ENCODE measurements around the gene TPSB2.

Gene TPSB2

DNA sequence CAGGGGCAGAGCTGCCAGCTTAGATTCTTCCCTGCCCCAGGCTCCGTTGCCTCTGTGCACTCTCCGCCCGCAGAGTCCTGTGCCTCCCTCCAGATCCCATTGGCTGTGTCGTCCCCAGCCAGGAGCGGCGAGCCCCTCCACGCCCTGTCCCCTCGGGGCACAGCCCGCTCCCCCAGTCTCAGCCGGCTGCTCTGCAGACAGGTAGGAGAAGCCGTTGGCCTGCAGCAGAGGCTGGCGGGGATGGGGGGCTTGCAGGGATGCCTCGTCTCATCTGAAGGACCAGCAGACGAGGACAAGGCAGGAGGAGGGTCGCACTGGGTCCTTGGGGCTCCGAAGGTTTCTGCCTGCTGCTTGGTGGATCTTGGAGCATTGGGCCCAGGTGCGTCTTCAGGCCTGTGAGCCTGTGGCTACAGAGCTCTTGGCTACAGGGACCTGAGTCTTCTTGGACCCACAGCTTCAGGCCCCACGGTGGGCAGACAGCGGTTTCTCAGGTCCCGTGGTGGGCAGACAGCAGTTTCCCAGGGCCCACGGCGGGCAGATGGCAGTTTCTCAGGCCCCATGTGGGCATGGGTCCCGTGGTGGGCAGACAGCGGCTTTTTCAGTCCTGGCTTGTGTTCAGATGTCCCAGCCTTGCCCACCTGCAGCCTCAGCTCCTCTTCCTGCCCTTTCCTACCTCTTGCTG lies 10.9 kb downstream of the TPSB2 start:
- no peak for DNase-seq

DNA sequence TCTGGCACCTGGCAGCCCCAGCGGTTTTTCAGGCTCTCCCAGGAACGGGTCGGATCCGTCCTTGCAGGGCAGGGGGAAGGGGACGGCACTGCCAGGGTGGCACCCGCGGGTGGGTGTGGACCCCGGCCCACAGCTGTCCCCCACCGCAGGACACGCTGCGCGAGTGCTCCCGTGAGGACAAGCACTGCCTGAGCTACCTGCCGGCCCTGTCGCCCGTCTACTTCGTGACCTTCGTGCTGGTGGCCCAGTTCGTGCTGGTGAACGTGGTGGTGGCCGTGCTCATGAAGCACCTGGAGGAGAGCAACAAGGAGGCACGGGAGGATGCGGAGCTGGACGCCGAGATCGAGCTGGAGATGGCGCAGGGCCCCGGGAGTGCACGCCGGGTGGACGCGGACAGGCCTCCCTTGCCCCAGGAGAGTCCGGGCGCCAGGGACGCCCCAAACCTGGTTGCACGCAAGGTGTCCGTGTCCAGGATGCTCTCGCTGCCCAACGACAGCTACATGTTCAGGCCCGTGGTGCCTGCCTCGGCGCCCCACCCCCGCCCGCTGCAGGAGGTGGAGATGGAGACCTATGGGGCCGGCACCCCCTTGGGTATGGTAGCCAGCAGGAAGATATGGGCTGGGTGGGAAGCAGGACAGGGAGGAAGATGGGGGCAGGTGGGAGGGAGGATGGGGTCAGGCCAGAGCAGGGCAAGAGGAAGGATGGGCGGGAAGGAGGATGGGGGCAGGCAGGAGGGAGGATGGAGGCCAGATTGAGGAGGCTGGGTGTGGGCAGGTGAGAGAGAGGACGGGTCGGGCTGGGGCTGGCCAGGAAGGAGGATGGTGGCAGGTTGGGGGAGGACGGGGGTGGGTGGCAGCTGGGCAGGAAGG lies 11.7 kb downstream of the TPSB2 start:
- no peak for DNase-seq

DNA sequence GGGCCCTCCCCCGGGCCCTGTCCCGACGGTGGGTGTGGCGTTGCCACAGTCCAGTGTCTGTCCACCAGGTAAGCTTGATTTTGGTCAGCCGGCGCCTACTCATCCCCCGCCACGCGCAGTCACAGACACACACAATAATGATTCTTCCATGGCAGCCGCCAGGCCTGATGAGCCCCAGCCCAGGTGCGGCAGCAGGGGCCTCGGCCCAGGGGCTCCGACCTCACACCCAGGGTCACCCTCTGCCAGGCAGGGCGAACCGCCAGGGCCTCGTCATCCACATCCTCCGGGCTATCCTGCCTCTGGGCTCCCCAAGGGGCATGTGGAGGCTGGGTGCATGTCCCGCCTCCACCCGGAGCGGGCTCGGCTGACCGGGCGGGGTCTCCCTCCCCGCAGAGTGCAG lies 12.5 kb downstream of the TPSB2 start:
- DNase-seq: no peak

DNA sequence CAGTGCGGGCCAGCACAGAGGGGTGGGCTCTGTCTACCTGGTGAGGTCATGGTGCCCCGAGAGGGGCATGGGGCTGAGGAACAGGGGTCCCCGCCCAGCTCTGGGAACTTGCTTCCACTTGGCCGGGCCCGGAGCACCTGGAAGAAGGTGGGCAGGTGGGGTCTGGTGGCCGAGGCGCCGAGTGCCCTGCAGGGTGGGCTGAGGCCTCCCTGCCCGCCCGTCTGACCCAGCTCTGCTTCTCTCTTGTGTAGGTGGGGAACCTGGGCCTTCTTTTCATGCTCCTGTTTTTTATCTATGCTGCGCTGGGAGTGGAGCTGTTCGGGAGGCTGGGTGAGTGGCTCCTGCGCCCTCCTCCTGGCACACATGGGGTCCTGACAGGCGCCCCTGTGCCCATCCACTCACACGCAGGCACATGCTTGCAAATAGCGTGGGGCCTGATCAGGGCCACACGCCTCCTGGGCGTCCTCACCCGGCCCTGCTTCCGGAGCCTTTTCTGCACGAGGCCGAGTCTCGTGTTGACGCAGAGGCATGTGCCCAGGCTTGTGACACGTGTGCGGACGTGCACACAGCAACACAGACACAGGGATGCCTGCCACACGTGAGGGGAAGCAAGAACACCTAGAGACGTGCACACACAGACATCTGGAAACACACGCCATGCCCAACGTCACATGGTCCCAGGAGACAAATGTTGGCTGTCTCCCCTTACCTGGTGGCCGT lies 13.1 kb downstream of the TPSB2 start:
- DNase-seq: no peak

DNA sequence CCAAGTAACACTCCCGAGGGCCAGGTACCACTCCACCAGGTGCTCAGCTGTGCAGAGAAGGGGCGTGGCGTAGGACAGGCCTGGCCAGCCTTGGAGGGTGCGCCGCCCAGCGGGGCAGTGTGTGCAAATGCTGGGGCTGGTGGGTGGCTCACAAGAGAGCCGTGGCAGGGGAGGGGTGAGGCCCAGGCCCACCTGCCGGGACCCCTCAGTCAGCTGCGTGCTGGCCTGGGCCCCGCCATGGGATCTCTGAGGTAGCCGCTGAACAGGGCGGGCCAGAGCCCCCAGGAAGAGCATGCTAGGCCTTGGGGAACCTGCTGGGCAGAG lies 13.7 kb downstream of the TPSB2 start:
- DNase-seq: no peak

DNA sequence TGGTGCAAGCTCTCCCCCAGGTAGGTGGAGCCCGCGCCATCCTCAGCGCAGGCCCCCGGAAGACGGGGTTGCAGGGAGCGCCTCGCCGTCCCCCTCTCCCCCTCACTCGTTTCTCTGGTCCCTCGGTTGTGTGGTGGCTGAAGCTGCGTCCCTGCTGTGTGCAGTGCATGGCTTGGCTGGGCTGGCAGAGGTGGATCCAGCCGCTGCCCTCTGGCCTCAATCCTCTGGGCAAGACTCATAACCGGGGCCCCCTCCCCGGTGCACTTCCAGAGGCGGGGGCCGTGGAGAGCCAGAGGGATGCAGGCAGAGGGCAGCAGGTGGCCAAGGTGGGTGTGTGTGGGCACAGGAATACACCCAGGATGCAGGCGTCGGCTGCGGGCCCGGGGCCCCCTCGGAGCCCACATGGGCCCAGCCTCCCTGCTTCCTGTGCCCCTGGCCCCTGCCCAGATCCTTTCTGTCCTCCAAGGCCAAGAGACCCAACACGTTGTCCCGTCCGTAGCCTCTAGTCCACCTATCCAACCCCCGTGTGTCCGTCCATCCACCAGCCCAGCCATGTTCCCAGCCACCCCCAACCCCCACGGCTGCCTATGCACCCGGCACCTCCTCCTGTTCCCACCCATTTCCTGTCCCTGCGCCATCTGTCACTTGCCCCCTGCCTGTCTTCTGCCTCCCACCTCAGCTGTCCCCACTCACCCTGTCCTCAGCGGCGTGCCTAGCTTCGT lies 14.2 kb downstream of the TPSB2 start:
- DNase-seq: no peak

DNA sequence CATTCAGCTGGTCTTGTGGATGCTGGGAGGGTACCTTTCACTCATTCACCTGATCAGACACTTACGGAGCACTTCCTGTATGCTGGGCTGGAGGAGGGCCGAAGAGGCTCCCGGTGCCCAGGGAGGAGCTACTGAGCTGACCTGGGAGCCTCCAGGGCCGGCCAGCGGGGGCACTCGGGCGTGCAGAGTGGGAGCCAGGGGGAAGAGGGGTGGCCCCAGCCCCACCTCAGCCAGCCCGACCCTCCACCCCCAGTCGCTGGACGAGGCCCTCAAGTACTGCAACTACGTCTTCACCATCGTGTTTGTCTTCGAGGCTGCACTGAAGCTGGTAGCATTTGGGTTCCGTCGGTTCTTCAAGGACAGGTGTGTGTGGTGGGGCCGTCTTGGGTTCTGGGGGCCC lies 15.3 kb downstream of the TPSB2 start:
- no peak for DNase-seq

DNA sequence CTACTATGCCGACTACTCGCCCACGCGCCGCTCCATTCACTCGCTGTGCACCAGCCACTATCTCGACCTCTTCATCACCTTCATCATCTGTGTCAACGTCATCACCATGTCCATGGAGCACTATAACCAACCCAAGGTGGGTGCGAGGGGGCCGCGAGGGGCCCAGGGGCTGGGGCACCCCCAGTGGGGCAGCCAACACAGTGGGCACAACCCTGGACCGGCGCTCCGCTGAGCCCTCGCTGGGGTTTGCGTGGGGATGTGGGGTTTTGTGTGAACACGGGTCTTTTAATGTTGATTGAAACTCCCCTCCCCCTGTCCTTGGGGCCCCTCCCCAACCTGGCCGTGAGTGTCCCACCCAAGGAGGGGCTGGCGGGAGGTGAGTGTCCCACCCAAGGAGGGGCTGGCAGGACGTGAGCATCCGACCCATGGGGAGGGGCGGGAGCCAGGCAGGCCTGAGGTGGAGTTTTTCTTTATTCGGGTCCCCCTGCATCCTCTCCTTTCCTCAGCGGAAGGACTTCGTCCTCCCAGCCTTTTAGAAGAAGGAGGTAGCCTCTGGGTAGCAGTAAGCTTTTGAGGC lies 16.1 kb downstream of the TPSB2 start:
- no peak for DNase-seq

DNA sequence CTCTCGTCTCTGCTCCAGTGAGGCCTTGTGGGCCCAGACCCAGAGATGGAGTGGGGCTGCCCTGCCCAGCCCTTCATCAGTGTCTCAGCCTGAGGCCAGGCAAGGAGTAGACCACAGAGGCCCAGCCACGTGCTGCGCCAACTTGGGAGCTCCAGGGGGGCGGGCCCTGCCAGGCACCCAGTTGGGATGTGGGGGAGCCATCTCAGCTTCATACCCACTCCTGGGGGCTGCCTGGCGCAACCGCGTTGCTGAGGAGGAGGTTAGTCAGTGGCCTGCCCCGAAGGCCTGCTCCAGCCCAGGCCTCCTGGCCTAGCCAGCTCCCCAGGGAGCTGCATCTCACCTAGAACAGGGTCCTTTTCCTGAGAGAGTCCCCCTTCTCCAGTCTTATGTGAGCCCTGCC lies 16.8 kb downstream of the TPSB2 start:
- DNase-seq: no peak

DNA sequence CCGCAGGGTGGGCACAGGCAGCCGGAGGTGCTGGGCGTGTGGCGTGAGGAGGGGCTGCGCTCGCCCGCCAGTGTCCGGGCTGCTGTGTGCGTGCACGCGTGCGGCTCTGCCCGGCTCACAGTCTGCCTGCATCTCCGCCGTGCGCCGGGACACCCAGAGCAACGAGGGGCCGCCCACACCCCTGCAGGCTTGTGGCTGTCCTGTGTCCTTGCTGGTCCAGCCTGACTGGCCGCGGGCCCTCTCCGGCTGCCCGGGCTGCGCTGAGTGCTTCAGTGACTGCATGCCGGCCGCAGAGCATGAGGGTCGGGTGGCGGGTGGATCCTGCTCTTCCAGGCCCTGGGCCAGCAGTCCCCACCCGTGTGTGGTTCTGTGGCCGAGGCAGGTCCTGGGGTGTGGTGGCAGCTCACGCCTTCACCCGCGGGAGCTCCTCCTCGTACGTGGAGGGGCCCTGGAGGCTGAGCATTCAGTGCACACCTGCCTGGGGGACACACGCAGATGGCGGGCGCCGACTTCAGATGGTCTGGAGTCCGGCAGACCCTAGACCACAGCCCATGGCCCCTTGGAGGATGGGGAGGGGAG lies 17.3 kb downstream of the TPSB2 start:
- no peak for DNase-seq

DNA sequence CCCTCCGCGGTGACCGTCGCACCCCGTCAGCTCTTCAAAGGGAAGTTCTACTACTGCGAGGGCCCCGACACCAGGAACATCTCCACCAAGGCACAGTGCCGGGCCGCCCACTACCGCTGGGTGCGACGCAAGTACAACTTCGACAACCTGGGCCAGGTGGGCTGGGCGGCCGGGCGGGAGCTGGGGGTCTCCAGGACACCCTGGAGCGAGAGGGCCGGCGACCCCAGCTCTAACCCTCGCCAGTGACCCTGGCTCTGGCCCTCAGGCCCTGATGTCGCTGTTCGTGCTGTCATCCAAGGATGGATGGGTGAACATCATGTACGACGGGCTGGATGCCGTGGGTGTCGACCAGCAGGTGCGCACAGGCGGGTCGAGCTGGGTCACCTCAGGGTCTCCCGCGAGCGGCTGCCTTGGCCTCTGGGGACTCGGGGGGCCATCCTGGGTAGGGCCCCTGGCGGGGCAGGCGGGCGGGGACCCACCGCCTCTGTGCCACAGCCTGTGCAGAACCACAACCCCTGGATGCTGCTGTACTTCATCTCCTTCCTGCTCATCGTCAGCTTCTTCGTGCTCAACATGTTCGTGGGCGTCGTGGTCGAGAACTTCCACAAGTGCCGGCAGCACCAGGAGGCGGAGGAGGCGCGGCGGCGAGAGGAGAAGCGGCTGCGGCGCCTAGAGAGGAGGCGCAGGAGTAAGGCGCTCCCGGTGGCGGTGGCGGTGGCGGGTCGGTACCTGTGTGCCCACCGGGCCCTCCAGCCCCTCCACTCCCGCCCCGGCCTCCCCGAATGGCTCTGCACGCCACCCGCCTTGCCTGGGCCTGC lies 18.3 kb downstream of the TPSB2 start:
- no peak for DNase-seq

DNA sequence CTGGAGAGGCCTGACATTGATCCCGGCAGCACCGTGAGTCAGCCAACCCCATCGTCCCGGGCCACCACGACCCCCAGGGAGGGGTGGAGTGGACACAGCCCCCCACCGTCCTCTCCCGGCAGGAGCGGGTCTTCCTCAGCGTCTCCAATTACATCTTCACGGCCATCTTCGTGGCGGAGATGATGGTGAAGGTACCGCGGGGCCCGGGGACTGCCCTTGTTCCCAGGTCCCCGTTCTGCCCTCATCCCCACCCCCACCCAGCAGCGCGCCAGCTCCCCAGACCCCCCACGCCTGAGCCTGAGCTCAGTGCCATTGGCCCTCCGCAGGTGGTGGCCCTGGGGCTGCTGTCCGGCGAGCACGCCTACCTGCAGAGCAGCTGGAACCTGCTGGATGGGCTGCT lies 19.5 kb downstream of the TPSB2 start:
- no peak for DNase-seq

DNA sequence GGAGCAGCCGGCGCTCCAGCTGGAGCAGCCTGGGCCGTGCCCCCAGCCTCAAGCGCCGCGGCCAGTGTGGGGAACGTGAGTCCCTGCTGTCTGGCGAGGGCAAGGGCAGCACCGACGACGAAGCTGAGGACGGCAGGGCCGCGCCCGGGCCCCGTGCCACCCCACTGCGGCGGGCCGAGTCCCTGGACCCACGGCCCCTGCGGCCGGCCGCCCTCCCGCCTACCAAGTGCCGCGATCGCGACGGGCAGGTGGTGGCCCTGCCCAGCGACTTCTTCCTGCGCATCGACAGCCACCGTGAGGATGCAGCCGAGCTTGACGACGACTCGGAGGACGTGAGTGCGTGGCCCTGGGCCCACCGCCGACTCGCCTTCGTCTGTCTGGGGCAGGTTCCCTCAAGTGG lies 20.9 kb downstream of the TPSB2 start:
- no peak for DNase-seq

DNA sequence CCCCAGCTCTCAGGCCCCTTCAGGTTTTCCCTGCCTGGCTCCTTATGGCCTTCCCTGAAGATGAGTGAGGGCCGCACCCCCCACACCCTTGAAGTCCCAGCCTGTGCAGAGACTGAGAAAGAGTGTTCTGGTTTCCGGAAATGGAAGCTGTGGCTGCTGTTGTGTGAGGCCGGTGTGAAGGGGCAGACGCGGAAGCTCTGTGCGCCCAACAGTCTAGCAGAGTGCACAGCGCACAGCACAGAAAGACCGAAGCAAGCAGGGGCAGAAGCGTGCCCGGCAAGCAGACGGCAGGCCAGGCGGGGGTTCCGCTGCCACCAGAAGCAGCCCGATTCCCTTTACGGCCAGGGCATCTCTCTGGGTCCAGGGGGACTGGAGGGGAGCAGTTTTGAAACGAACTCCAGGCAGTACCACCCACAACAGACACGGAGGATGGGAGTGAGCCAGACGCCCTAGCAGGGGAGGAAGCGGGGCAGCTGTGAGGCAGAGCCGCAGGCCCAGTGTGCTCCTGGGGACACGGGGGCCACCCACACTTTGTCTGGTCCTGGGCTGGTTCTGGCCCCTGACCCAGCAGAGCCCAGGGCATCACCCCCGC lies 21.6 kb downstream of the TPSB2 start:
- DNase-seq: no peak

DNA sequence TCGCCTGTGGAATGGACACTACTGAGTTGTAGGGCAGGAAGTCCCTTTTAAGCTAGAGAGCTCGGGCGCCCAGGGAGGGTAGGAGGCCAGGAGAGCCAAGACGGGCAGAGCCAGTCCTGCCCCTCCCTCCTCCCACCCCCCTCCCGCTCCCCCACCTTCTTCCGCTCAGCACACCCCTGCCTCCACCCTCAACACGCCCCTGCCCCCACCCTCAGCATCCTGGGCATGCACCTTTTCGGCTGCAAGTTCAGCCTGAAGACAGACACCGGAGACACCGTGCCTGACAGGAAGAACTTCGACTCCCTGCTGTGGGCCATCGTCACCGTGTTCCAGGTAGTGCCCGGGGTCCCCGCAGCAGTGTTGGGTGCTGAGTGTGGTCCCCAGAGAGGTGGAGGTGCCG lies 23.2 kb downstream of the TPSB2 start:
- no peak for DNase-seq

DNA sequence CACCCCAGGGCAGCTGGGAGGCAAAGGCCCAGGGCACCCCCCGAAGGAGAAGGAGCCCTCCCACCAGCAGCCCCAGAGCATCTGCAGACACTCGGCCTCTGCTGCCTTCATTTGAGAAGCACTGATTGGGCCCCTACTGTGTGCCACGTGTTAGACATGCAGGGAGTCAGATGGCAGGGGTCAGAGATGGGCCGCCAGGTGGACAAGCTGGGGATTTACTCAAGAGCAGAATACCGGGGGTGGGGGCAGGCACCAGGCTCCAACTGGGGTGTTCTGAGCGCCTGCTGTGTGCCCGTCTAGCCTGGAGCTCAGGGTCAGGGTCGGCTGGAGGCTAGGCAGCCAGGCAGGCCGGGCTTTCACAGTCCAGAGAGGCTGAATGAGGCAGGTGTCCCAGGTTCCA lies 23.7 kb downstream of the TPSB2 start:
- no peak for DNase-seq

DNA sequence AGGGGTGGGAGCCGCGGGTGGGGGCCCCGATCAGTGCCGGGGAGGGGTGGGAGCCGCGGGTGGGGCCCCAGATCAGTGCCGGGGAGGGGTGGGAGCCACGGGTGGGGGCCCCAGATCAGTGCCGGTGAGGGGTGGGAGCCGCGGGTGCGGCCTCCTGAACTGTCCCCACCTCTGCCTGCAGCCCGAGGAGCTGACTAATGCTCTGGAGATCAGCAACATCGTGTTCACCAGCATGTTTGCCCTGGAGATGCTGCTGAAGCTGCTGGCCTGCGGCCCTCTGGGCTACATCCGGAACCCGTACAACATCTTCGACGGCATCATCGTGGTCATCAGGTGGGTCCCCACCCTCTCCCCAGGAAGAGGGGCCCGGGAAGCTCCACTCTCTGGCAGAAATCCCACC lies 25.1 kb downstream of the TPSB2 start:
- DNase-seq: no peak

DNA sequence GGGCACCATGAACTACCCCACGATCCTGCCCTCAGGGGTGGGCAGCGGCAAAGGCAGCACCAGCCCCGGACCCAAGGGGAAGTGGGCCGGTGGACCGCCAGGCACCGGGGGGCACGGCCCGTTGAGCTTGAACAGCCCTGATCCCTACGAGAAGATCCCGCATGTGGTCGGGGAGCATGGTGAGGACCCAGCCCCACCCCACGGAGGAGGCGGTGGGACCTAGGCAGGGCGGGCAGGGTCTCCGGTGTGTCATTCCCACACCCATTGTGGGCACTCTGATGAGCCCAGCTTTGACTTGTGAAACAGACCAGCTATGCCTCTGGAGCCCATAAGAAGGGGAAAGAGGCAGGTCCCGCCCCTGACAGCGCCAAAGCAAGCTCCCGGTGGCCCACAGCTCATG lies 27.7 kb downstream of the TPSB2 start:
- no peak for DNase-seq

DNA sequence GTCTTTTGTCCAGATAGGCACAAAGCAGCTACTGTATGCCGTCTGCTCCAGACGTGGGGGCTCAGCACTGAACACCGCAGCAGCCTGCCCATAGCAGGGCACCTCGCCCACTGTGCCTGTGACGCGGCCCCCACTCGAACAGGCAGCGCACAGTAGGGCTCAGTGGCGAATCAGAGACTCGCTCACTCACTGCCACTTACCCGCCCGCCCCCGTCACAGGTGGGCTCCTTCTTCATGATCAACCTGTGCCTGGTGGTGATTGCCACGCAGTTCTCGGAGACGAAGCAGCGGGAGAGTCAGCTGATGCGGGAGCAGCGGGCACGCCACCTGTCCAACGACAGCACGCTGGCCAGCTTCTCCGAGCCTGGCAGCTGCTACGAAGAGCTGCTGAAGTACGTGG lies 28.5 kb downstream of the TPSB2 start:
- DNase-seq: no peak

DNA sequence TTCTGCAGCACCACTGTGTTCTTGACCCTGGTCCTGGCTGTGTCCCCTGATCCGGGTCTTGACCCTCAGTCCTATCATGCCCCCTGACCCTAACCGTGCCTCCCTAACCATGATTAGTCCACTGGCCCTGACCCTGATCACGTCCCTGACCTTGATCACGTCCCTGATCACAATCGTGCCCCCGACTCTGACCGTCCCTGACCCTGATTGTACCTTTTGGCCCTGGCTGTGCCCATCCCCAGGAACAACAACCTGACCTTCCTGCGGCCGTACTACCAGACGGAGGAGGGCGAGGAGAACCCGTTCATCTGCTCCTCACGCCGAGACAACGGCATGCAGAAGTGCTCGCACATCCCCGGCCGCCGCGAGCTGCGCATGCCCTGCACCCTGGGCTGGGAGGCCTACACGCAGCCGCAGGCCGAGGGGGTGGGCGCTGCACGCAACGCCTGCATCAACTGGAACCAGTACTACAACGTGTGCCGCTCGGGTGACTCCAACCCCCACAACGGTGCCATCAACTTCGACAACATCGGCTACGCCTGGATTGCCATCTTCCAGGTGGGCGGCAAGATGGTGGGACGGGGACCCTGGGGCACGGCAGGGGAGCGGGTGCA lies 29.9 kb downstream of the TPSB2 start:
- no peak for DNase-seq
